Measurements from ENCODE around the gene AGAP1. TPM values are rescaled to one million over a fixed set of nuclear protein-coding genes. Genes with fewer than 3 reads are reported as not detected.

AGAP1 gene
- total RNA-seq, 2 donors from 2014 or later, result 19.1 to 20.8 TPM

- Histone ChIP-seq H3K4me3 (no peak overlapping the region), H3K36me3 (no peaks in the 10 kb centered on the region), H3K9me3 (no peaks in the 10 kb centered on the region), H3K27ac (no peak overlapping the region), H3K4me1 (ENCODE audit: control insufficient read depth in 1 of 2, low read depth in 2 of 2) (no peaks in the 10 kb centered on the region), H3K27me3 (replicated peaks; ENCODE audit: insufficient read depth) (no peaks in the 10 kb centered on the region)
- TF ChIP-seq CTCF (IDR thresholded peaks at IDR 0.05), result no peak
- DNase-seq (ENCODE audit: low spot score), result no peak
- ATAC-seq (ENCODE audit: insufficient number of reproducible peaks, low FRiP score, low read depth), result no peak
Measured at GRCh38 chr2:235804676-235805075, 310.8 kb downstream of the AGAP1 start.

GRCh38 chr2:235806986-235807750 is 313.3 kb downstream of the AGAP1 start:
- no peak for TF ChIP-seq CTCF (IDR thresholded peaks at IDR 0.05)

GRCh38 chr2:235808366-235808765 is 314.5 kb downstream of the AGAP1 start:
- no peaks in the 10 kb centered on the region for H3K4me1 ChIP-seq (ENCODE audit: control insufficient read depth in 1 of 2, low read depth in 2 of 2)
- peaks cover 3% of the 10 kb centered on the region for H3K36me3 ChIP-seq
- no peak for DNase-seq (ENCODE audit: low spot score)
- H3K9me3 ChIP-seq, result no peaks in the 10 kb centered on the region
- H3K27ac ChIP-seq, result no peak overlapping the region
- no peak overlapping the region for H3K4me3 ChIP-seq
- H3K27me3 ChIP-seq (replicated peaks; ENCODE audit: insufficient read depth), result no peaks in the 10 kb centered on the region
- ATAC-seq (ENCODE audit: insufficient number of reproducible peaks, low FRiP score, low read depth), result no peak
- TF ChIP-seq CTCF (IDR thresholded peaks at IDR 0.05), result no peak

More at GRCh38 chr2:235806986-235807750, 313.3 kb downstream of the AGAP1 start:
- no peak overlapping the region for H3K4me3 ChIP-seq
- no peaks in the 10 kb centered on the region for H3K4me1 ChIP-seq (ENCODE audit: control insufficient read depth in 1 of 2, low read depth in 2 of 2)
- no peak for DNase-seq (ENCODE audit: low spot score)
- H3K9me3 ChIP-seq, result no peaks in the 10 kb centered on the region
- H3K36me3 ChIP-seq, result peaks cover 3% of the 10 kb centered on the region
- H3K27me3 ChIP-seq (replicated peaks; ENCODE audit: insufficient read depth), result no peaks in the 10 kb centered on the region
- no peak overlapping the region for H3K27ac ChIP-seq
- no peak for ATAC-seq (ENCODE audit: insufficient number of reproducible peaks, low FRiP score, low read depth)

GRCh38 chr2:235810252-235810651 is 316.4 kb downstream of the AGAP1 start:
- Histone ChIP-seq H3K36me3 (peaks cover 3% of the 10 kb centered on the region), H3K27me3 (replicated peaks; ENCODE audit: insufficient read depth) (no peaks in the 10 kb centered on the region), H3K27ac (no peak overlapping the region), H3K4me1 (ENCODE audit: control insufficient read depth in 1 of 2, low read depth in 2 of 2) (no peaks in the 10 kb centered on the region), H3K9me3 (no peaks in the 10 kb centered on the region), H3K4me3 (no peak overlapping the region)
- TF ChIP-seq CTCF (IDR thresholded peaks at IDR 0.05), result no peak
- ATAC-seq (ENCODE audit: insufficient number of reproducible peaks, low FRiP score, low read depth) (no peak), DNase-seq (ENCODE audit: low spot score) (no peak)

GRCh38 chr2:235810846-235811245 is 317.0 kb downstream of the AGAP1 start:
- no peaks in the 10 kb centered on the region for H3K4me1 ChIP-seq (ENCODE audit: control insufficient read depth in 1 of 2, low read depth in 2 of 2)
- no peak overlapping the region for H3K4me3 ChIP-seq
- TF ChIP-seq CTCF (IDR thresholded peaks at IDR 0.05), result no peak
- no peaks in the 10 kb centered on the region for H3K9me3 ChIP-seq
- no peak overlapping the region for H3K27ac ChIP-seq
- no peak for DNase-seq (ENCODE audit: low spot score)
- H3K27me3 ChIP-seq (replicated peaks; ENCODE audit: insufficient read depth), result no peaks in the 10 kb centered on the region
- ATAC-seq (ENCODE audit: insufficient number of reproducible peaks, low FRiP score, low read depth), result no peak
- peaks cover 3% of the 10 kb centered on the region for H3K36me3 ChIP-seq

Measured in thoracic aorta (tissue), 2 donors.